ENCODE results near the gene DNM3.

DNM3 gene

DNA sequence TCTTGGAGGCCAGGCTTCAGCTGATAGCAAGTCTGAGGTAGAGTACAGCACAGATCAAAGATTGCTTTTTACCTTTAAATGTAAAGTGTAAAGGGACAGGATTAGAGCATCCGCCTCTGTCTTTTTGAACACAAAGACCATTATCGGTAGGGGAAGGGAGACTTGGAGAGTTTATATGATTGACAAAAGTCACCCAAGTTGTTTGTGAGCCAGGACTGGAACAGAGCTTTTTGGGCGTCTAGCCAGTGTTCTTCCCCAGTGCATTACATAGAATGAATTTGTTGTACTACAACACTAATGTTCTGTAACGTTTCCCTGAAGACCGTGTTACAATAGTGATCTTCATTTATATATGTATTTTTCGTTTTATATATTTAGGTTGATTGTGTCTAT is 611.9 kb downstream of the DNM3 start:
- no peak for DNase-seq (ENCODE audit: low read depth in 2 of 2)

DNA sequence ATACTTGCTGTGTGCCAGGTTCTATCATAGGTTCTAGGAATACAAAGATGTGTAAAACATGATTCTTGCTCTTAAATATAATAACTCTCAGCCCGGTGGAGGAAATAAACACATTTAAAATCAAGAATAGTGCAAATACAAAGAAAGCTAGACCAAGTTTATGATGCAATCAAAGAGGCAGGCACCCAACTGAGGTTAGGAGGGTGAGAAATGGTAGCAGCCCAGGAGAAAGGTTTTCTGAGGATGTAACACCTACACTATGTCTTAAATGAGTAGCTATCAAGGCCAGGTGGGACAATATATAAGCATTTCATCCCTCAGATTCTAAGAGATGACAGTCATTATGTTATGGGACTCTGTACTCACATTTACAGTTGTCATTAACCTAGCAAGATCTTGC is 612.3 kb downstream of the DNM3 start:
- no peak for DNase-seq (ENCODE audit: low read depth in 2 of 2)

DNA sequence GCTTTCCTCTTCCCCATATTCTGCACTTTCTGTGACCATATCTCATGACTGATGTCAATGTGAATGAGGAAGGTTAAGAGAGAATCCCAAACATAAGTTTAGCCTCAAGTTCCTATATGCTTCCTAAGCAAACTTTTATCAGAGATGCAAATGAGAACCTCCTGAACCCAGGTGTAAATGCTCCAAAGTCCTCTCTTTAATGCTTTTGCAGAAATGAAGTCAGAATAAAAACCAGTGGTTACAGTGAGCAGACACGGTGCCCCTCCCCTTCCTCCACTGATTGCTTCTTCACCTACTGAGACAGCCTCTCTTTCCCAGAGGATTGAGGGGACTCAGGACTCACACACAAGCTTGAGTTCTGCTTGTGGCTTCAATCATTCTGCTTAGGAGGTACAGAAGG is 614.2 kb downstream of the DNM3 start:
- DNase-seq (ENCODE audit: low read depth in 2 of 2), result no peak

DNA sequence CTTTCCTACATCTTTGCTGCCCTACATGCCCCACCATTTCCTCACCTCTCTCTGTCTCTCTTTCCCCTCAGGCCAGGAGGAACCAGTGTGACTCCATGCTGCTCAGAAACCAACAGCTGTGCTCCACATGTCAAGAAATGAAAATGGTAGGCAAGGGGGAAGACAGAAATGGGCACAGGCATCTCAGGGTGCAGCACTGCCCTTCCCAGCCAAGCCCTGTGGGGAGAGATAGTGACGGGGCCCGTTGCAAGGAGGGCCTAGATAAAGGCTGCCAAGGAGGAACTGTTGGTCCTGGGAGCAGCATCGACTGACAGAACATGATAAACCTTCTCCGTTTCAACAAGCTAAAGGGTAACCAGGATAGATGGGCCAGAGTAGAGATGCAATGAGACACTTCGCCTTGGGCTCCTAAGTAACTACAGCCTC is 615.1 kb downstream of the DNM3 start:
- no peak for DNase-seq (ENCODE audit: low read depth in 2 of 2)

DNA sequence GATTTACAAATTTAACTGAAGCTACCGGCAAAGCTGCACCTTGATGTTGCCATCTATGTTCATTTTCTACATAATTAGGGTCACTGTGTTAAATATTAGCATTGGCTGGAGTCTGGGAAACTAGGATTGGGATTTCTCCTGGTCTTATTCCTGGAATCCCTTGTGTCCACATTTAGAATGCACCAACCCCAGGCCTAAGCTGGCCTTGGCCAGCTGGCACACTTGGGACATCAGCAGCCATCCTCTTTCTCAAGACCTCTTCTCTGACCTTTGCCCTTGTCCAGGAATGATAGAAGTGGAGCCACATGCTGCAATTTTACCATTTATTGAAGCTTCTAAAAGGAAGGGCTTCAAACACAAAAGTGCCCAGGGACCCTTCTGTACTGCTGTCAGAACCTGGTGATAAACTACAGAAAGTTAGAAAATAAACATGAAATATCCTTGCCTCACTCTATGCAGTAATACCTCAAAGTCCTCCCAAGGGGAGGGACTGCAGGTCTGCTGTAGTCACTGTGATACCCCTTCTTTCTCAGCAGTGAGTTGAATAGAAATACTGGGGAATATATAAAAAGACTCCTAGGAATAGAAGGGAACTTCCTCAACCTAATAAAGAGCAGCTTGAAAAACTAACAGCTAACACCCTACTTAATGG is 616.3 kb downstream of the DNM3 start:
- no peak for DNase-seq (ENCODE audit: low read depth in 2 of 2)

DNA sequence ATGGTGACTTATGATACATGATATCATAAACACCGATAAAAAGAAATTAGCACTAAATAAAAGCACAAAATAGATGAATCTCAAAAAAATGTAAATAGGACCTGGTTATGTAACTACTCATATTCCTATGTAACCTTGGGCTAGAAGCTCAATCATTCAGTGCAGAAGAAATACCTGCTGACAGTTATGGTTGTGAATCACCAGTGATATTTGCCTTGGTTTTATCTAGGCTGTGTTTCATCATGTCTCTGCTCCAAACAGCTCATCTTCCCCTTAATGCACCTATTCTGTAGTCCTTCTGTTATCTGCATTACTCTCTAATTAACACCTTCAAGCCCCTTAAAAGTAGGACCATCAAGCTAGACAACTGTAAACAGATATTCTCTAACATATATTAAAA is 618.9 kb downstream of the DNM3 start:
- no peak for DNase-seq (ENCODE audit: low read depth in 2 of 2)

DNA sequence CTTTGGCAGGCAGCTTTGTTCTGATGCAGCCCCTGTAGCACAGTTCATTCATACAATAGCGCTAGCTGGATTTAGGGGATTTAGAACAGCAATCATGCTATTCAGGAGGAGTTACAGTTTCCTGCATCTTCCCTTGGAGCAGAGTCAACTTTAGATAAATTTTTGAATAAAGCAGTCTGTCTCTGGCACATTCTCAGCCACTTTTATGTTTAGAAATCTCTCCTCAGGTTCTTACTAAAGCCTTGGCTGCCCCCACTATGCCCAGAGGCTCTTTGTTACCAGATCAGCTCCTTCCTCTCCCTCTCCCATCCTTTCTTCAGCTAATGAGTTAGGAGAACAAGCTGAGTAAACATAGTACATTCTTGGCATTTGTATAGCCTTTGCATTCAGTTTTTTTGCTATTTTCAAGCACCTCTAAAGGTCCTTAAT is 619.6 kb downstream of the DNM3 start:
- no peak for DNase-seq (ENCODE audit: low read depth in 2 of 2)

Data from stimulated activated CD8-positive, alpha-beta memory T cell treated with anti-CD3 and anti-CD28 coated beads, Interleukin-15, amount 100 ng/mL, for 4 hours (primary cell).